Measurements from ENCODE around the gene EHBP1L1. TPM values are rescaled to one million over a fixed set of nuclear protein-coding genes. Genes with fewer than 3 reads are reported as not detected.

EHBP1L1 gene
- total RNA-seq, 6 donors from 2014 or later, result 70.4 to 220 (median 133) TPM

DNA sequence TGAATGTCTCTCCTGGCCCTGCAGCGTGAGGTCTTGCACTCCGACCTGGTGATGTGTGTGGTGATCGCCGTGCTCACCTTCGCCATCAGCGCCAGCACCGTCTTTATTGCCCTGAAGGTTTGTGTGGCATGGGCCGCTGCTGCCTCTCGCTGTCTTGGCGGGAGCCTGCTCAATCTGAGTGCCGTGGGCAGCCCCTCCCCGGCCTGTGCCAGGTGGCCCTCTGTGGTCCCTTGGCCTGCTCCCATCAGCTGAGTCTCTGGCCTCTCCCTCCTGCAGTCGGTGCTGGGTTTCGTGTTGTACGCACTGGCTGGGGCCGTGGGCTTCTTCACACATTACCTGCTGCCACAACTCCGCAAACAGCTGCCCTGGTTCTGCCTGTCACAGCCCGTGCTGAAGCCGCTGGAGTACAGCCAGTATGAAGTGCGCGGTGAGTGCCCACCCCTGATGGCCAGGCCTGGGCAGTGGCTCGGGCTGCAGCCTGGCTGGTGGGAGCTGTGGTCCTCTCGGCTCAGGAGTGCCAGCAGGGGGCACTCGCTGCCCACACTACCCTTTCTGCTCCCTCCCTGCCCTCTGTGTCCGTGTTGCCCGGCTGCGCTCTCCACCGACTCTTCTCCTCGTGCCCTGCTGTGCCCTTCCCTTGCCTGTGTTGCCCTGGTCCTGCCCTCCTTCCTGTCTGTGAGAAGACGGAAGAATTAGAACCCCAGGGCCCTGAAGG lies 49.9 kb downstream of the EHBP1L1 start:
- WGBS, 2 donors, result 58 to 65% methylated on average over 26 to 27 of the region's 30 CpGs
- Histone ChIP-seq H3K27me3 (no peaks in the 10 kb centered on the region), H3K27ac (peak overlapping the region in 2 of 4 donors; percentile 27 to 33), H3K36me3 (peaks cover 52 to 98% (median 84%) of the 10 kb centered on the region in 4 donors), H3K9me3 (no peaks in the 10 kb centered on the region), H3K4me3 (no peak overlapping the region), H3K4me1 (peaks cover 0 to 11% (median 6%) of the 10 kb centered on the region in 4 donors)
- DNase-seq, result peak; percentile 71 to 84
- peak; percentile 63 to 78 for ATAC-seq (ENCODE audit: low FRiP score in 2 of 2)
- no peak for TF ChIP-seq POLR2AphosphoS5 (IDR thresholded peaks at IDR 0.05)
- TF ChIP-seq, protein P1, sequence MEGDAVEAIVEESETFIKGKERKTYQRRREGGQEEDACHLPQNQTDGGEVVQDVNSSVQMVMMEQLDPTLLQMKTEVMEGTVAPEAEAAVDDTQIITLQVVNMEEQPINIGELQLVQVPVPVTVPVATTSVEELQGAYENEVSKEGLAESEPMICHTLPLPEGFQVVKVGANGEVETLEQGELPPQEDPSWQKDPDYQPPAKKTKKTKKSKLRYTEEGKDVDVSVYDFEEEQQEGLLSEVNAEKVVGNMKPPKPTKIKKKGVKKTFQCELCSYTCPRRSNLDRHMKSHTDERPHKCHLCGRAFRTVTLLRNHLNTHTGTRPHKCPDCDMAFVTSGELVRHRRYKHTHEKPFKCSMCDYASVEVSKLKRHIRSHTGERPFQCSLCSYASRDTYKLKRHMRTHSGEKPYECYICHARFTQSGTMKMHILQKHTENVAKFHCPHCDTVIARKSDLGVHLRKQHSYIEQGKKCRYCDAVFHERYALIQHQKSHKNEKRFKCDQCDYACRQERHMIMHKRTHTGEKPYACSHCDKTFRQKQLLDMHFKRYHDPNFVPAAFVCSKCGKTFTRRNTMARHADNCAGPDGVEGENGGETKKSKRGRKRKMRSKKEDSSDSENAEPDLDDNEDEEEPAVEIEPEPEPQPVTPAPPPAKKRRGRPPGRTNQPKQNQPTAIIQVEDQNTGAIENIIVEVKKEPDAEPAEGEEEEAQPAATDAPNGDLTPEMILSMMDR (IDR thresholded peaks at IDR 0.05), result peak; percentile 65 to 90 (median 85)

DNA sequence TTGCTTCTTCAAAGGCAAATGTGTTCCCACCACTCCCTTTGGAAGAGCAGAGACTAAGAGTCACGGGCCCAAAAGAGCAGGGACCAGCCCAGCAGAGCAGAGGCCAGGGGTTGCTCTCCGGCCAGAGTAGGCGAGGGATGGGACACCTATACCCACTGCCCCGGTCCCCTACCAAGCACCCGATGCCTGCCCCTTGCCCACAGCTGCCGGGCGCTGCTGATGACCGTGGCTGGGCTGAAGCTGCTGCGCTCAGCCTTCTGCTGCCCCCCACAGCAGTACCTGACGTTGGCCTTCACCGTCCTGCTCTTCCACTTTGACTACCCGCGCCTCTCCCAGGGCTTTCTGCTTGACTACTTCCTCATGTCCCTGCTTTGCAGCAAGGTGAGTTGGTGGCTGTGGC lies 51.3 kb downstream of the EHBP1L1 start:
- Histone ChIP-seq H3K36me3 (peaks cover 54 to 98% (median 88%) of the 10 kb centered on the region in 4 donors), H3K4me3 (no peak overlapping the region), H3K4me1 (peaks cover 0 to 10% (median 5%) of the 10 kb centered on the region in 4 donors), H3K27ac (no peak overlapping the region), H3K9me3 (no peaks in the 10 kb centered on the region), H3K27me3 (no peaks in the 10 kb centered on the region)
- TF ChIP-seq EP300 (IDR thresholded peaks at IDR 0.05), result no peak
- no peak for TF ChIP-seq POLR2A (IDR thresholded peaks at IDR 0.05)
- TF ChIP-seq, protein P1 (IDR thresholded peaks at IDR 0.05), result no peak
- TF ChIP-seq POLR2AphosphoS5 (IDR thresholded peaks at IDR 0.05), result no peak
- 96% methylated on average over 13 of the region's 13 CpGs for WGBS, 2 donors
- DNase-seq (peak in 1 of 2 donors; percentile 52), ATAC-seq (ENCODE audit: low FRiP score in 2 of 2) (no peak)

DNA sequence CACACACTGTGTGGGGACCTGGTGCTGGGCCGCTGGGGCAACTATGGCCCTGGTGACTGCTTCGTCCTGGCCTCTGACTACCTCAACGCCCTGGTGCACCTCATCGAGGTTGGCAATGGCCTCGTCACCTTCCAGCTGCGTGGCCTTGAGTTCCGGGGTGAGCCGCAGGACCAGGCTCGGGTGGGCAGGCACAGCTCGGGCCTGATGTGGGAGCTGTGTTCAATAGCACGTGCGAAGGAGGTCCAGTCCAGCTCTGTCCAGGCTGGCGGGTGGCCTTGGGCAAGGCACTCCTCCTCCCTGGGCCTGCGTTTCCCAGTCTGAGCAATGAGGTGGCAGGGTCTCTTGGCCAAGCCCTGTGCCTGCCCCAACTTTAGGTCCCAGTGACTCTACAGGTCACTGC lies 53.7 kb downstream of the EHBP1L1 start:
- WGBS, 2 donors, result 97 to 100% methylated on average over 2 to 14 of the region's 14 CpGs
- Histone ChIP-seq H3K27me3 (no peaks in the 10 kb centered on the region), H3K9me3 (no peaks in the 10 kb centered on the region), H3K36me3 (peaks cover 52 to 97% (median 86%) of the 10 kb centered on the region in 4 donors), H3K4me3 (no peak overlapping the region), H3K27ac (no peak overlapping the region), H3K4me1 (peaks cover 0 to 10% (median 5%) of the 10 kb centered on the region in 4 donors)
- peak in 1 of 2 donors; percentile 66 for DNase-seq
- no peak for ATAC-seq (ENCODE audit: low FRiP score in 2 of 2)
- no peak for TF ChIP-seq POLR2A (IDR thresholded peaks at IDR 0.05)
- TF ChIP-seq, protein P1 (IDR thresholded peaks at IDR 0.05), result no peak
- TF ChIP-seq POLR2AphosphoS5 (IDR thresholded peaks at IDR 0.05), result no peak
- TF ChIP-seq EP300 (IDR thresholded peaks at IDR 0.05), result no peak

DNA sequence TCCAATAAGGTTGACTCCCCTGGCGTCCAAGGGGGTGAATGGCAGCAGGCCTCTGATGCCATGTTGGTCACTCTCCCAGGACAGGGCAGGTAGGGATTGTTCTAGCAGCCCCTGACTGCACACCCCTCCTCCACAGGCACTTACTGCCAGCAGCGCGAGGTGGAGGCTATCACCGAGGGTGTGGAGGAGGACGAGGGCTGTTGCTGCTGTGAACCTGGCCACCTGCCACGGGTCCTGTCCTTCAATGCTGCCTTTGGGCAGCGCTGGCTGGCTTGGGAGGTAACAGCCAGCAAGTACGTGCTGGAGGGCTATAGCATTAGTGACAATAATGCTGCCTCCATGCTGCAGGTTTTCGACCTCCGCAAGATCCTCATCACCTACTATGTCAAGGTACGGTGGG lies 54.4 kb downstream of the EHBP1L1 start:
- Histone ChIP-seq H3K4me3 (no peak overlapping the region), H3K27me3 (no peaks in the 10 kb centered on the region), H3K4me1 (peaks cover 0 to 10% (median 5%) of the 10 kb centered on the region in 4 donors), H3K9me3 (no peaks in the 10 kb centered on the region), H3K36me3 (peaks cover 51 to 97% (median 86%) of the 10 kb centered on the region in 4 donors), H3K27ac (no peak overlapping the region)
- no peak for ATAC-seq (ENCODE audit: low FRiP score in 2 of 2)
- TF ChIP-seq, protein P1 (IDR thresholded peaks at IDR 0.05), result no peak
- TF ChIP-seq EP300 (IDR thresholded peaks at IDR 0.05), result no peak
- no peak for TF ChIP-seq POLR2A (IDR thresholded peaks at IDR 0.05)
- no peak for TF ChIP-seq POLR2AphosphoS5 (IDR thresholded peaks at IDR 0.05)
- no peak for DNase-seq
- 88 to 91% methylated on average over 8 to 10 of the region's 11 CpGs for WGBS, 2 donors
